Nephron (organoid): ENCODE results near the gene HDDC3.

ENCODE experiments used
- H3K27ac Mint-ChIP-seq, 3 experiments: 2 replicates each; pipeline ENCODE4 v1.8.0; 2020; ENCODE audit warnings: mixed read lengths in 3 of 3, mild to moderate bottlenecking in 2 of 3, moderate library complexity in 1 of 3
- H3K27me3 Mint-ChIP-seq: 2 replicates; pipeline ENCODE4 v1.8.0; 2021; ENCODE audit warnings: low read depth, mild to moderate bottlenecking, moderate library complexity, mixed read lengths
- H3K36me3 Mint-ChIP-seq: 2 replicates; pipeline ENCODE4 v1.8.0; 2020; ENCODE audit warnings: low read depth, mixed read lengths
- H3K4me1 Mint-ChIP-seq: 2 replicates; pipeline ENCODE4 v1.8.0; 2020; ENCODE audit warnings: mixed read lengths
- H3K4me3 Mint-ChIP-seq, 3 experiments: 2 replicates each; pipeline ENCODE4 v1.8.0; 2020; ENCODE audit warnings: mild to moderate bottlenecking in 3 of 3, mixed read lengths in 3 of 3, moderate library complexity in 2 of 3
- H3K9me3 Mint-ChIP-seq: 2 replicates; pipeline ENCODE4 v1.8.0; 2020; ENCODE audit warnings: mixed read lengths
- CTCF ChIP-seq, 3 experiments: fragments of 200-600 bp; sonication (generic); IDR thresholded peaks; one replicate each; pipeline ENCODE4 v1.5.0; 2021; ENCODE audit warnings: antibody characterized with exemption in 3 of 3; ENCODE audit not compliant: unreplicated experiment in 3 of 3

HDDC3 gene

GRCh38 chr15:90892498-90893174 is 39.7 kb downstream of the HDDC3 start:
- Mint-ChIP-seq H3K27me3 (peaks cover 5% of the 10 kb centered on the region), H3K4me1 (peaks cover 8% of the 10 kb centered on the region), H3K9me3 (no peaks in the 10 kb centered on the region), H3K27ac (no peak overlapping the region), H3K4me3 (no peak overlapping the region), H3K36me3 (peaks cover 6% of the 10 kb centered on the region)
- TF ChIP-seq CTCF (IDR thresholded peaks at IDR 0.05; ENCODE audit: unreplicated experiment in 3 of 3), result no peak

DNA sequence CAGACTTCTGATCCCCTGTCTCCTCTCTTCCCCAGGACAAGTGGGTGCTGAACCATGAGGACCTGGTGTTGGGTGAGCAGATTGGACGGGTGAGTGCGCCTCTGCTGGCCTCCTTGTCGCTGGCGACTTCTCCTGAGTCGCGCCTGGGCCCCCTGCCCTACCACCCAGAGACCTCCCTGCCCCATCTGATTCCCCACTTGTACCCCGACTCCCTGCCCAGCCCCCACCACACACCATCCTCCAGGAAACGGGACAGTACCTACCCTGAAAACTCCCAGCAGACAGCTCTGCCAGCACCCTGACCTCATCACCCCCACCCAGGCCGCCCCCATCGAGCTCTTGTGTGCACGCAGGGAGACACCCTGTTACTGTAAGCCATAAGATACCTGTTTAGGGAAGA is 40.3 kb downstream of the HDDC3 start:
- Mint-ChIP-seq H3K36me3 (peaks cover 10% of the 10 kb centered on the region), H3K27ac (no peak overlapping the region), H3K9me3 (no peaks in the 10 kb centered on the region), H3K4me3 (no peak overlapping the region), H3K27me3 (peaks cover 2% of the 10 kb centered on the region), H3K4me1 (peaks cover 8% of the 10 kb centered on the region)
- TF ChIP-seq CTCF (IDR thresholded peaks at IDR 0.05; ENCODE audit: unreplicated experiment in 3 of 3), result no peak

- Mint-ChIP-seq H3K9me3 (no peaks in the 10 kb centered on the region), H3K27ac (no peak overlapping the region), H3K27me3 (no peaks in the 10 kb centered on the region), H3K36me3 (peaks cover 10% of the 10 kb centered on the region), H3K4me1 (peaks cover 8% of the 10 kb centered on the region), H3K4me3 (no peak overlapping the region)
- TF ChIP-seq CTCF (IDR thresholded peaks at IDR 0.05; ENCODE audit: unreplicated experiment in 3 of 3), result no peak
Measured at GRCh38 chr15:90891346-90891949, 40.9 kb downstream of the HDDC3 start.

- no peak overlapping the region for H3K4me3 Mint-ChIP-seq
- H3K4me1 Mint-ChIP-seq, result peaks cover 13% of the 10 kb centered on the region
- no peaks in the 10 kb centered on the region for H3K9me3 Mint-ChIP-seq
- no peaks in the 10 kb centered on the region for H3K27me3 Mint-ChIP-seq
- no peak for TF ChIP-seq CTCF (IDR thresholded peaks at IDR 0.05; ENCODE audit: unreplicated experiment in 3 of 3)
- peaks cover 9% of the 10 kb centered on the region for H3K36me3 Mint-ChIP-seq
- H3K27ac Mint-ChIP-seq, result no peak overlapping the region
Measured at GRCh38 chr15:90890839-90891238, 41.5 kb downstream of the HDDC3 start.

GRCh38 chr15:90889736-90890456 is 42.5 kb downstream of the HDDC3 start:
- Mint-ChIP-seq H3K9me3 (no peaks in the 10 kb centered on the region), H3K4me3 (no peak overlapping the region), H3K4me1 (peaks cover 11% of the 10 kb centered on the region), H3K36me3 (peaks cover 5% of the 10 kb centered on the region), H3K27ac (no peak overlapping the region), H3K27me3 (no peaks in the 10 kb centered on the region)
- no peak for TF ChIP-seq CTCF (IDR thresholded peaks at IDR 0.05; ENCODE audit: unreplicated experiment in 3 of 3)
